Thymus (tissue), 11 donors: ENCODE results near the gene ZSCAN23. TPM values are rescaled to one million over a fixed set of nuclear protein-coding genes. Genes with fewer than 3 reads are reported as not detected.

ENCODE experiments used
- DNase-seq, 9 donors: peaks; one replicate each; pipeline ENCODE4 v3.0.0-alpha.2; 2013; ENCODE audit warnings: low spot score in 9 of 9, low read depth in 6 of 9, missing footprints in 1 of 9
- H3K27ac ChIP-seq, 2 donors: one replicate each; pipeline ENCODE4 v1.5.1; 2013; ENCODE audit warnings: control low read depth in 1 of 2, low read depth in 1 of 2, low read length in 1 of 2, mild to moderate bottlenecking in 1 of 2, moderate library complexity in 1 of 2
- H3K27me3 ChIP-seq, 2 donors: one replicate each; pipeline ENCODE4 v1.5.1; 2013; ENCODE audit warnings: low read length in 1 of 2; ENCODE audit not compliant: control insufficient read depth in 2 of 2, insufficient read depth in 1 of 2
- H3K36me3 ChIP-seq, 2 donors: one replicate each; pipeline ENCODE4 v1.5.1; 2013; ENCODE audit warnings: low read length in 1 of 2, mild to moderate bottlenecking in 1 of 2, moderate library complexity in 1 of 2; ENCODE audit not compliant: control insufficient read depth in 2 of 2, insufficient read depth in 2 of 2
- H3K4me1 ChIP-seq, 2 donors: one replicate each; pipeline ENCODE4 v1.5.1; 2013; ENCODE audit warnings: low read length in 2 of 2; ENCODE audit not compliant: control insufficient read depth in 2 of 2, insufficient read depth in 2 of 2
- H3K4me3 ChIP-seq, 2 donors: one replicate each; pipeline ENCODE4 v1.5.1; 2013; ENCODE audit warnings: low read length in 2 of 2, control low read depth in 1 of 2, mild to moderate bottlenecking in 1 of 2
- H3K9me3 ChIP-seq, 2 donors: one replicate each; pipeline ENCODE4 v1.5.1; 2013; ENCODE audit warnings: low read length in 1 of 2, mild to moderate bottlenecking in 1 of 2; ENCODE audit not compliant: control insufficient read depth in 2 of 2, insufficient read depth in 1 of 2
- WGBS: extraction: QIAGEN DNeasy Blood & Tissue Kit; methylation state at CpG from one replicate; pipeline ENCODE4 v1.1.7; 2013; 5-methylcytosine and 5-hydroxymethylcytosine counted together
- polyA plus RNA-seq: library from polyadenylated mRNA; stranded (reverse); fragments of 200-250 nt; gene quantifications from one replicate; pipeline ENCODE4 v1.2.3, GENCODE V29; 2013
- total RNA-seq: library from RNA; stranded (reverse); fragments of 120-200 nt; gene quantifications from one replicate; pipeline ENCODE4 v1.2.4, GENCODE V29; 2013
- donor health status: healthy.

ZSCAN23 gene
- total and polyA plus RNA-seq, 2 donors: 0.30 to 2.3 TPM

DNA sequence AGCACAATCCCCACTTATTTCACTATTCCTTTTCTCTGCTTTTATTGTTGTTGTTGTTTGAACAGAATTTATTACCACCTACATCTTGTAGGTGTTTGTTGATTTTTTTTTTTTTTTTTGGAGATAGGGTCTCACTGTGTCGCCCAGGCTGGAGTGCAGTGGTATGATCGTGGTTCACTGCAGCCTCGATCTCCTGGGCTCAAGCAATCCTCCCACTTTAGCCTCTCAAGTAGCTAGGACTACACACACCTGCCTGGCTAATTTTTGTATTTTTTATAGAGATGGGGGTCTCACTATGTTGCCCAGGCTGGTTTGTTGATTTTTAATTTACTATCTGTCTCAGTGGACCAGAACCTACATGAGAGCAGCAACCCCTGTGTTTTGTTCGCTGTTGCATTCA is 47.4 kb downstream of the ZSCAN23 start:
- no peak overlapping the region for H3K4me3 ChIP-seq
- peaks cover 10 to 12% of the 10 kb centered on the region in 2 donors for H3K4me1 ChIP-seq
- DNase-seq: no peak
- H3K27me3 ChIP-seq: no peaks in the 10 kb centered on the region
- H3K9me3 ChIP-seq: no peaks in the 10 kb centered on the region
- no peak overlapping the region for H3K27ac ChIP-seq
- peaks cover 24 to 35% of the 10 kb centered on the region in 2 donors for H3K36me3 ChIP-seq
- WGBS: 98% methylated on average over 4 of the region's 4 CpGs

DNA sequence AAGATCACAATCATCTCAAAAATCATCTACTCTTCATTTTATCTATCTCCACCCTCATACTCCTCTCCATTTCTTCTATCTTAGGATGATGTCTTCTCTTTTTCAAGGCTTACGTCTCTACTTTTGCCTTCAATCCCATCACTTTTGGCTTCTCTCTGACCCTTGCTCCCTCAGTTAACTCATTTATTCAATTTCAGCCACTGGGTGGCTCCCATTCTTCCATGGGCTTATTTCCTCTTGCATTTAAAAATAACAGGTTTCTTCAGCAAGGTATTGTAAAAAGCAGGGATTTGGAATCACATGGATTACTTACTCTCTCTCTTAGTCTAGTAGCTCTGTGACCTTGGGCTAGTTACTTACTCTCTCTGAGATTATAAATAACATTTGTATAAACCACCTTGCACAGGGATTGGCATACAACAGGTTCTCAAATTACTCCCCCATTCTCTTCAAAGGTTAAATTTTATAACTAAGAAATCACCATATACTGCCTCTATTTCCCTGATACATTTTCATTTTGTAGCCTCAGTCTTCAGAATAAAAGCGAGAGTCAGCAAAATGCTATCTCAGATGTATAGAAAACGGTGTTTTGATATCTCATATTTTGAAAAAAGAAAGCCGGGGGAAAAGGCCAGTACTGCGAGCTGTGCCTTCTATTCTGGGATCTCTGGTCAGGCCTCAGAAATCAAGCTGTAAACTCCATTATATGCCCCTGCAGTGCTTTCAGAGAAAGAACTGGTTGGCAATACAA is 49.2 kb downstream of the ZSCAN23 start:
- H3K27ac ChIP-seq: no peak overlapping the region
- H3K36me3 ChIP-seq: peaks cover 37 to 48% of the 10 kb centered on the region in 2 donors
- peaks cover 8 to 10% of the 10 kb centered on the region in 2 donors for H3K4me1 ChIP-seq
- 97% methylated on average over 5 of the region's 5 CpGs for WGBS
- no peak overlapping the region for H3K4me3 ChIP-seq
- H3K9me3 ChIP-seq: no peaks in the 10 kb centered on the region
- peak in 2 of 9 donors; percentile 13 to 32 for DNase-seq
- no peaks in the 10 kb centered on the region for H3K27me3 ChIP-seq

DNA sequence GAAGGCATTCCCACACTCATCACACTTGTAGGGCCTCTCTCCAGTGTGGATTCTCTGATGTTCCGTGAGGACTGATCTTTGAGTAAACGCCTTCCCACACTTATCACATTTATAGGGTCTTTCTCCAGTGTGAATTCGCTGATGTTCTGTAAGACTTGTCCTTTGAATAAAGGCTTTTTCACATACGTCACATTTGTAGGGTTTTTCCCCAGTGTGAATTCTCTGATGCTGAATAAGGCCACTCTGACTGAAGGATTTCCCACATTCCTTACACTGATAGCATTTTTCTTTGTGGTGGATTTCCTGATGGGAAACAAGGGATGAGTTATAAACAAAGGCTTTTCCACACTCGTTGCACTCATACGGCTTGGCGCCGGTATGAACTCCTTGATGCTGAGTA is 52.6 kb downstream of the ZSCAN23 start:
- 99% methylated on average over 8 of the region's 8 CpGs for WGBS
- no peak overlapping the region for H3K27ac ChIP-seq
- peaks cover 27 to 53% of the 10 kb centered on the region in 2 donors for H3K36me3 ChIP-seq
- no peaks in the 10 kb centered on the region for H3K9me3 ChIP-seq
- H3K27me3 ChIP-seq: no peaks in the 10 kb centered on the region
- H3K4me1 ChIP-seq: no peaks in the 10 kb centered on the region
- H3K4me3 ChIP-seq: no peak overlapping the region
- no peak for DNase-seq

DNA sequence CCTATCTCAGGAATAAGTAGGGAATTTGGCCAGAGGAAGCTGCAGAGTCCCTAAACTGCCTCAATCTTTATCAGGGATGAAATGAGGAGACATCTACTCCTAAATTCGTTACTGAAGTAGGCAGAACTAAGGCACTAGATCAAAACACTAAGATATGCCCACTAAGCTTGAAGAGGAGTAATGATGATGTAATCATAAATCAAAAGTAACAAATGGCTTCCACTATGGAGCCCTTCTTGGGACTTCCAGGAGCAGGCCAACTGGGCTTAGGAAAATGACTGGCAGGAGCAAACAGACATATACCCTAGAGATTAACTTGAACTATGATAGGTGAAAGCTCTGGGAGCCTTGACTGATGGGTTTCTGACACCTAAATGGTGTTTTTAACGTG is 59.2 kb downstream of the ZSCAN23 start:
- peaks cover 17 to 52% of the 10 kb centered on the region in 2 donors for H3K36me3 ChIP-seq
- H3K4me1 ChIP-seq: peaks cover 0 to 7% of the 10 kb centered on the region in 2 donors
- no peak overlapping the region for H3K4me3 ChIP-seq
- H3K27me3 ChIP-seq: no peaks in the 10 kb centered on the region
- H3K27ac ChIP-seq: no peak overlapping the region
- no peaks in the 10 kb centered on the region for H3K9me3 ChIP-seq
- WGBS: 93% methylated on average over 2 of the region's 2 CpGs
- DNase-seq: no peak

DNA sequence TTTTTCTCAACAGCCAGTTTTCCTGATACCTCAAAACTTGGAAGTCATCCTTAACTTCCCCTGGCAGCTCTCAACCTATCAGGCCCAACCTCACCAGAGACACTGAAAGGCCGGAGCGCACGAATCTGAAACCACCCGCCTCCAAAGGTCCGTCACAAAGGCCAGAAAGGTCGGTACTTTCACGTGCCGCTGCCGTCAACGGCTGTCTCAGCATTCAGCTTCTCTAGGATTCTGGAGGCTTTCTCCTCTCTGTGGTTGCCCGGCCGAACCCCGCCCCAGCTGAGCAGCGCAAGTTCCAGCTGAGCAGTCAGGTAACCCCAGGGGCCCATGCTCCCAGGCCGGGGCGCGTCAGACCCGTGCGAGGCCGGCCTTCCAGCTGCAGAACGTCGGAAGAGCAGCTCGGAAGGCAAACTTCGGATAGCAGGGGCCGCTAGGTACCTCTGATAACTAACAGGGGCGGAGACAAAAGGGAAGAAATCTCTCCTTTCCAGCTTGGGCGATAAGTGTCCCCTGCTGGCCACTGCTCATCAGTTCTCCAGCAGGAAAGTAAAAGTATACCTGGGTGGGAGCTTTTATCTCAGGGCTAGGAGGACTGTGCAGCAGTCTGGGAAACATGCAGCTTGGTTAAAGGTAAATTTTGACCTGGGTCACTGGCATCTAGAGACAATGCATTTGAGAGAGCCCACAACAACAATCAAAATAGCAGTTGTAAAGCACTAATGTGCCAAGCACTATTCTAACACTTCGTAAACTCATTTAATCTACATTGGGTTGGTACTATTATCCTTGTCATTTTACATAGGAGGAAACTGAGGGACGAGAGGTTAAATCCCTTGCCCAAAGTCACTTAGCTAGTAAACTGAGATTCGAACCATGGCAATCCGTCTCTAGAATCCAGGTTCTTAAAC is 59.8 kb downstream of the ZSCAN23 start:
- peak in 7 of 9 donors; percentile 6 to 65 (median 34) for DNase-seq
- no peaks in the 10 kb centered on the region for H3K9me3 ChIP-seq
- H3K27ac ChIP-seq: peak overlapping the region; percentile 9 to 46
- peaks cover 0 to 7% of the 10 kb centered on the region in 2 donors for H3K4me1 ChIP-seq
- 18% methylated on average over 31 of the region's 31 CpGs for WGBS
- peak overlapping the region; percentile 32 to 36 for H3K4me3 ChIP-seq
- peaks cover 17 to 52% of the 10 kb centered on the region in 2 donors for H3K36me3 ChIP-seq
- no peaks in the 10 kb centered on the region for H3K27me3 ChIP-seq

Other genes with a start within 250 kb of the ZSCAN23 start
- gene ZSCAN9, start 218.2 kb downstream of the ZSCAN23 start, total RNA-seq: 7.3 TPM
- 9.7 TPM for gene ZSCAN9, start 218.2 kb downstream of the ZSCAN23 start, polyA plus RNA-seq
- 9.9 TPM for gene ZKSCAN4, start 191.2 kb downstream of the ZSCAN23 start, total RNA-seq
- 8.6 TPM for gene ZKSCAN4, start 191.2 kb downstream of the ZSCAN23 start, polyA plus RNA-seq
- gene NKAPL, start 184.2 kb downstream of the ZSCAN23 start, total RNA-seq: 0.52 TPM
- gene NKAPL, start 184.2 kb downstream of the ZSCAN23 start, polyA plus RNA-seq: 1.5 TPM
- gene ZSCAN26, start 176.3 kb downstream of the ZSCAN23 start, total RNA-seq: 15.0 TPM
- 18.2 TPM for gene ZSCAN26, start 176.3 kb downstream of the ZSCAN23 start, polyA plus RNA-seq
- gene PGBD1, start 161.9 kb downstream of the ZSCAN23 start, total RNA-seq: 3.2 TPM
- gene PGBD1, start 161.9 kb downstream of the ZSCAN23 start, polyA plus RNA-seq: 4.5 TPM
- gene ZSCAN31, start 107.3 kb downstream of the ZSCAN23 start, total RNA-seq: 3.4 TPM
- gene ZSCAN31, start 107.3 kb downstream of the ZSCAN23 start, polyA plus RNA-seq: 3.9 TPM
- gene ZKSCAN3, start 93.5 kb downstream of the ZSCAN23 start, total RNA-seq: 5.1 TPM
- 3.2 TPM for gene ZKSCAN3, start 93.5 kb downstream of the ZSCAN23 start, polyA plus RNA-seq
- gene ZSCAN12, start 43.7 kb downstream of the ZSCAN23 start, total RNA-seq: 9.6 TPM
- gene ZSCAN12, start 43.7 kb downstream of the ZSCAN23 start, polyA plus RNA-seq: 4.1 TPM
- not detected for gene GPX6, start 72.3 kb upstream of the ZSCAN23 start, total RNA-seq
- gene GPX6, start 72.3 kb upstream of the ZSCAN23 start, polyA plus RNA-seq: not detected
- not detected for gene GPX5, start 82.4 kb upstream of the ZSCAN23 start, total RNA-seq
- 0.05 TPM for gene GPX5, start 82.4 kb upstream of the ZSCAN23 start, polyA plus RNA-seq